Duodenal mucosa (tissue), 2 donors: ENCODE results near the gene STT3B.

Experiments used
- H3K27ac ChIP-seq: one replicate; pipeline ENCODE4 v1.7.0; 2013; ENCODE audit warnings: low read depth, low read length
- H3K27me3 ChIP-seq, 2 donors: one replicate each; pipeline ENCODE4 v1.7.0; 2013; ENCODE audit warnings: low read length in 2 of 2, control low read depth in 1 of 2; ENCODE audit not compliant: insufficient read depth in 2 of 2, control insufficient read depth in 1 of 2
- H3K36me3 ChIP-seq, 2 donors: one replicate each; pipeline ENCODE4 v1.7.0; 2013; ENCODE audit warnings: low read length in 2 of 2, control low read depth in 1 of 2; ENCODE audit not compliant: insufficient read depth in 2 of 2, control insufficient read depth in 1 of 2
- H3K4me1 ChIP-seq, 2 donors: one replicate each; pipeline ENCODE4 v1.7.0; 2013; ENCODE audit warnings: low read length in 2 of 2, control low read depth in 1 of 2; ENCODE audit not compliant: insufficient read depth in 2 of 2, control insufficient read depth in 1 of 2
- H3K4me3 ChIP-seq, 2 donors: one replicate each; pipeline ENCODE4 v1.7.0; 2013; ENCODE audit warnings: low read length in 2 of 2, low read depth in 1 of 2
- H3K9ac ChIP-seq, 2 donors: one replicate each; pipeline ENCODE4 v1.7.0; 2013; ENCODE audit warnings: low read length in 2 of 2, low read depth in 1 of 2
- H3K9me3 ChIP-seq, 2 donors: one replicate each; pipeline ENCODE4 v1.7.0; 2013; ENCODE audit warnings: low read length in 2 of 2, control low read depth in 1 of 2; ENCODE audit not compliant: control insufficient read depth in 1 of 2

STT3B gene

DNA sequence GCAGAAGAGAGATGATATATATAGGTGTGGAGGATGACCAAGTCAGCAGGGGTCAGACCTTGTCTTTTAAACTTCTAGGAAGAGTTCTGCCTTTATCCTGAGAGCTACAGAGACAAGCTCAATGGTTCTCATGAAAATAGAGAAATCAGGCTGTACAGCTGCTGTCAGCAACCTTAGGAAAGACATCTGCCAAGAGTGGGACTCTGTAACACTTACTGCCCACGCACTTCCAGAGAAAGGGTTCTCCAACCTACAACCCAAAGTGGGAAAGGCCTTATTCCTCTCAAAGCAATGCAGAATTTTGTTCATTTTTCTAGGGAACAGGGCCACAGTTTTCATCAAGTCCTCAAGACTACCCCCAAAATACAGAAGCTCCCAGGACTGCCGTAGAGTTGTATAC is 138.7 kb downstream of the STT3B start:
- no peak overlapping the region for H3K4me3 ChIP-seq
- H3K27ac ChIP-seq = no peak overlapping the region
- peaks cover 3 to 11% of the 10 kb centered on the region in 2 donors for H3K4me1 ChIP-seq
- H3K27me3 ChIP-seq = no peaks in the 10 kb centered on the region
- H3K9me3 ChIP-seq = no peaks in the 10 kb centered on the region
- no peak overlapping the region for H3K9ac ChIP-seq
- H3K36me3 ChIP-seq = no peaks in the 10 kb centered on the region

DNA sequence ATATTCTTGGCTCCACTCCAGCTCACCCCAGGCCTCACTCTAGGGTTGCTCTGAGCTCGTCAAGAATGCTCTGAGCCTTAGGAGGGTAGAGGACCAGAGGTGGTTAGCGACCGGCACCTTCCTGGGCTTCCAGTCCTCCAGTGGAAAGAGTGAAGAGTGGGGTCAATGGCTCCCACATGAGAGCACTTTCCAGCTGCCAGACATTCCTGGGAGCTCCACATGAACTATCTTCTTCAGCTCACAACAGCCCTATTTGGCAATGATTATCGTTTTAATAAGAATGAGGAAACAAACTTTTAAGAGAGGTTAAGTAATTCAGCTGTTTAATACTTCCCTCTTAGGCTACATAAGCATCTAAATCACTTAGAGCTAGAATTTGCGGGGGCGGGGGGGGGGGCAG is 139.3 kb downstream of the STT3B start:
- H3K4me1 ChIP-seq = peaks cover 3 to 11% of the 10 kb centered on the region in 2 donors
- H3K4me3 ChIP-seq = no peak overlapping the region
- H3K9ac ChIP-seq = no peak overlapping the region
- no peaks in the 10 kb centered on the region for H3K27me3 ChIP-seq
- no peak overlapping the region for H3K27ac ChIP-seq
- no peaks in the 10 kb centered on the region for H3K36me3 ChIP-seq
- no peaks in the 10 kb centered on the region for H3K9me3 ChIP-seq

DNA sequence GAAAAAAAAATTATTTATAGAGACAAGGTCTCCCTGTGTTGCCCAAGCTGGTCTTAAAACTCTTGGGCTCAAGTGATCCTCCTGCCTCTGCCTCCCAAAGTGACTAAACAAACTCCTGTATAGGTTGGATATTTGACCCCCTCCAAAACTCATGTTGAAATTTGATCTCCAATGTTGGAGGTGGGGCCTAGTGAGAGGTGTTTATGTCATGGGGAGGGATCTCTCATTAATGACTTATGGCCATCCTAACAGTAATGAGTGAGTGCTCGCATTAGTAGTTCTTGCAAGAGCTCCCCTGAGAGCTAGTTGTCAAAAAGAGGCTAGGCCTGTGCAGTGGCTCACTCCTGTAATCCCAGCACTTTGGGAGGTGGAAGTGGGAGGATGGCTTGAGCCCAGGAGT is 141.2 kb downstream of the STT3B start:
- no peaks in the 10 kb centered on the region for H3K27me3 ChIP-seq
- H3K4me3 ChIP-seq = no peak overlapping the region
- no peaks in the 10 kb centered on the region for H3K9me3 ChIP-seq
- no peaks in the 10 kb centered on the region for H3K36me3 ChIP-seq
- no peak overlapping the region for H3K9ac ChIP-seq
- no peak overlapping the region for H3K27ac ChIP-seq
- peaks cover 3 to 11% of the 10 kb centered on the region in 2 donors for H3K4me1 ChIP-seq

DNA sequence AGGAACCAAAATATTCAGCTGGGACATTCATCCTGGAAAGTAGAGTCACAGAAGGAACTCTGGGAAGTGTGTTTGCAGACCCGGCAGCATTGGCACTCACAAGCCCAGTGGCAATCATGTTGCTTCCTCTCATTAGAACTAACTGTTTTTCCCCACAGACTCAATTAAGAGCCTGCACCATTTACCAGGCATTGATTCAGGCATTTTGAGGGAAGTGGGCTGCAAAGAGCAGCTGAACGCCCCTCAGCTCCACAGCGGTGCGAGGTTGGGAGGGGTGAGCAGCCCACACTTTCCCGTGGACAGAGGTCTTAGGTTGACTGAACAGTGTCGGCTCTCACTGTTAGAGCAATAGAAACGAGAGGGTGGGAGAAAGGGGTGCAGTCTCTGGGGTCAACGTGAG is 143.8 kb downstream of the STT3B start:
- Histone ChIP-seq H3K4me3 (no peak overlapping the region), H3K9me3 (no peaks in the 10 kb centered on the region), H3K36me3 (no peaks in the 10 kb centered on the region), H3K9ac (no peak overlapping the region), H3K27ac (no peak overlapping the region), H3K4me1 (peaks cover 3 to 5% of the 10 kb centered on the region in 2 donors), H3K27me3 (no peaks in the 10 kb centered on the region)

DNA sequence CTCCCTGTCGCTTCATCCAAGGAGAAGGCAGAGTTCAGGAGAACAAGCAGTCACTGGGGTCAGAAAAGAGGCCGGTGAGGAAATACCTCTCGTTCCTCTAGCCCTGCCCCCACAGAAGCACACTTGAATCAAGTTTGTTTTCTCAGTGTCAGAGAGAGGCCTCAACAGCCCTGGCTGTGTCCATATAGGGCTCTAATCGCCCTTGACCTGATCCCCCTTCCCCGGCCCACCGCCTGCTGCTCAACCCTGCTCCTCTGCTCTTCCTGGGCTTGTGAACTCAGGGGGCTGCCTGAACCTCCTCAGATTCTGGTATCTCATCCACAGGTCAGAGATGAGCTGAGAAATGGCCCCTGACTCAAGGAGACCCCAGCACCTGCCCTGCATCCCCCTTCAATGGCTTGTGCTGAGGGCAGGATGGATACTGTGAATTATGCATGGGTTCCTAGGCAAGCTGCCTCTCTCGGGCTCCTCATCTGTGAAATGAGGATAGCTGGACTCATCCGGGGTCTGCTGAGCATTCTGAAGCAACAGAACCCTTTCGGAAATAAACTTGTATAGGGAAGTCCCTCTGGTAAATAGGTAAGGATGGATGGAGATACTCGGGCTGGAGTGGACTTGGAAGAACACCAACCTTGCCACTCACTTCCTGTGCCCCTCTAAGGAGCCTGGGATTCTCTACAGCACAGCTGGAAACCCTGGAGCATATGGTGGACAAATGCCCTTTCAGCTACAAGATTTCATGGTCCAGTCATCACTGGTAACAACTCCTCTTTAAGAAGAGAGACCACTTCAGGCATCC is 147.5 kb downstream of the STT3B start:
- H3K27me3 ChIP-seq = no peaks in the 10 kb centered on the region
- H3K4me1 ChIP-seq = no peaks in the 10 kb centered on the region
- H3K36me3 ChIP-seq = peaks cover 0 to 9% of the 10 kb centered on the region in 2 donors
- no peak overlapping the region for H3K9ac ChIP-seq
- H3K9me3 ChIP-seq = no peaks in the 10 kb centered on the region
- no peak overlapping the region for H3K4me3 ChIP-seq
- H3K27ac ChIP-seq = no peak overlapping the region
